GM12878 (cell line): ENCODE data around the gene GLYAT. TPM values are rescaled to one million over a fixed set of nuclear protein-coding genes. Genes with fewer than 3 reads are reported as not detected.

Source experiments
- ATAC-seq: fragments of 200-7000 bp; cut with Tn5 transposase; 3 replicates; pipeline ENCODE4 v1.9.1; 2020; ENCODE audit warnings: mild to moderate bottlenecking, moderate library complexity
- BruUV-seq: library from RNA; stranded (reverse); fragments of 400-500 nt; replicated peaks from 2 replicates; lab custom pipeline; 2021; lab: Mats Ljungman, UMichigan
- CTCF ChIA-PET: fragments of 300-600 bp; sonication (Branson Sonifier 250); formaldehyde crosslinking; extraction: SDS; loops from one replicate; lab custom pipeline; 2021; ENCODE audit warnings: inconsistent platforms; lab: Yijun Ruan, JAX
- POLR2A ChIA-PET: fragments of 350-600 bp; formaldehyde crosslinking; extraction: SDS; loops from one replicate; lab custom pipeline; 2021; ENCODE audit warnings: inconsistent platforms; lab: Charles Lee
- RAD21 ChIA-PET: fragments of 300-600 bp; sonication (Branson Sonifier 250); formaldehyde crosslinking; loops from one replicate; lab custom pipeline; 2023; ENCODE audit warnings: antibody characterized with exemption; ENCODE audit not compliant: unreplicated experiment; lab: Charles Lee
- SMC1A ChIA-PET: fragments of 300-600 bp; sonication (Branson Sonifier 250); formaldehyde crosslinking; loops from one replicate; lab custom pipeline; 2023; ENCODE audit not compliant: unreplicated experiment, uncharacterized antibody; lab: Charles Lee
- DNase-seq: peaks from one replicate; pipeline ENCODE4 v3.0.0-alpha.2; 2011; ENCODE audit warnings: low read depth, low spot score
- FAIRE-seq: peaks from 3 replicates; lab custom pipeline; 2011; peaks lifted over from hg19 to GRCh38; lab: Jason Lieb, UNC
- H2AFZ ChIP-seq: 2 replicates; pipeline ENCODE4 v1.6.0; 2011; ENCODE audit warnings: low read depth, low read length, control low read depth; ENCODE audit not compliant: control insufficient read depth
- H3K27ac ChIP-seq: 2 replicates; pipeline ENCODE4 v1.5.1; 2011; ENCODE audit warnings: control low read depth; ENCODE audit not compliant: control insufficient read depth, insufficient read depth
- H3K27me3 ChIP-seq, 2 experiments: replicated peaks in 1 of 2; 2 replicates each; pipeline versions ENCODE4 v1.6.0 to v1.6.1; 2011; ENCODE audit warnings: low read length in 1 of 2; ENCODE audit not compliant: control insufficient read depth in 2 of 2, insufficient read depth in 2 of 2
- H3K36me3 ChIP-seq, 2 experiments: 2 replicates each; pipeline ENCODE4 v1.5.1; 2011; ENCODE audit warnings: low read length in 1 of 2; ENCODE audit not compliant: control insufficient read depth in 2 of 2, insufficient read depth in 2 of 2
- H3K4me1 ChIP-seq: 2 replicates; pipeline ENCODE4 v1.6.1; 2011; ENCODE audit warnings: mild to moderate bottlenecking, low read length, moderate library complexity, mixed read lengths; ENCODE audit not compliant: control insufficient read depth, insufficient read depth
- H3K4me2 ChIP-seq: 2 replicates; pipeline ENCODE4 v1.6.0; 2011; ENCODE audit warnings: control low read depth; ENCODE audit not compliant: control insufficient read depth, insufficient read depth
- H3K4me3 ChIP-seq: fragments of 200-600 bp; sonication (generic); 2 replicates; pipeline ENCODE4 v1.5.1; 2016
- H3K79me2 ChIP-seq: 2 replicates; pipeline ENCODE4 v1.6.0; 2011; ENCODE audit warnings: low read length; ENCODE audit not compliant: control insufficient read depth, insufficient read depth
- H3K9ac ChIP-seq: 2 replicates; pipeline ENCODE4 v1.8.0; 2011; ENCODE audit warnings: low read length, control low read depth, mixed read lengths; ENCODE audit not compliant: control insufficient read depth, insufficient read depth
- H3K9me3 ChIP-seq: replicated peaks from 3 replicates; pipeline ENCODE4 v1.5.1; 2011; ENCODE audit warnings: mild to moderate bottlenecking, low read length; ENCODE audit not compliant: control insufficient read depth, insufficient read depth
- H4K20me1 ChIP-seq: 2 replicates; pipeline ENCODE4 v1.6.0; 2011; ENCODE audit not compliant: control insufficient read depth, insufficient read depth
- CREM ChIP-seq: IDR thresholded peaks from 2 replicates; pipeline ENCODE4 v1.6.1; 2014; ENCODE audit warnings: antibody characterized with exemption, low read depth
- EGR1 ChIP-seq, 2 experiments: IDR thresholded peaks; 1 replicate in 1 of 2; 2 replicates in 1 of 2; pipeline ENCODE4 v1.6.1; 2011 to 2012; ENCODE audit warnings: low read depth in 2 of 2, low read length in 2 of 2, borderline replicate concordance in 1 of 2, mild to moderate bottlenecking in 1 of 2, moderate library complexity in 1 of 2
- FOXK2 ChIP-seq: fragments of 450-650 bp; IDR thresholded peaks from 2 replicates; pipeline ENCODE4 v1.6.1; 2017; ENCODE audit warnings: mild to moderate bottlenecking, moderate library complexity
- IKZF2 ChIP-seq, 2 experiments: fragments of 450-650 bp; IDR thresholded peaks; 2 replicates each; pipeline ENCODE4 v1.6.1; 2017; ENCODE audit warnings: mild to moderate bottlenecking in 2 of 2, moderate library complexity in 2 of 2
- ZSCAN29 ChIP-seq: fragments of 450-650 bp; IDR thresholded peaks from 2 replicates; pipeline ENCODE4 v1.6.1; 2017; ENCODE audit warnings: mild to moderate bottlenecking, moderate library complexity
- WGBS: methylation state at CpG from one replicate; pipeline ENCODE4 v1.1.6; 2016; ENCODE audit warnings: low lambda C conversion rate; ENCODE audit not compliant: insufficient replicate concordance, insufficient coverage; ENCODE audit errors: missing lambda C conversion rate; 5-methylcytosine and 5-hydroxymethylcytosine counted together
- in situ Hi-C: fragments of 300-500 bp; cut with MboI; formaldehyde crosslinking; loops from 9 replicates; pipeline ENCODE4 v1.14.3; 2018; ENCODE audit warnings: mixed read lengths
- intact Hi-C: fragments of 100-400 bp; cut with micrococcal nuclease; formaldehyde crosslinking; loops from one replicate; pipeline ENCODE4 v1.14.2; 2022; ENCODE audit not compliant: unreplicated experiment
- polyA plus RNA-seq, 11 experiments: library from polyadenylated mRNA; depleted of rRNA in 4 of 11; unstranded in 6 of 11; stranded (reverse) in 5 of 11; fragments of >200 nt; fragmentation: Nextera tagmentation in 4 of 11; fragmentation: Illumina TruSeq in 1 of 11; extraction: Ambion mirVana in 4 of 11; extraction: Trizol in 1 of 11; gene quantifications; 1 replicate in 1 of 11; 2 replicates in 10 of 11; pipeline versions ENCODE4 v1.2.1 to v1.2.3, GENCODE V29; 2011 to 2016; ENCODE audit warnings: inconsistent platforms in 2 of 11, missing spikeins in 2 of 11, low read depth in 1 of 11
- total RNA-seq, 4 experiments: library from RNA; depleted of rRNA in 3 of 4; stranded (reverse); fragments of >200 nt in 3 of 4; fragmentation: Illumina TruSeq in 1 of 4; extraction: Trizol in 1 of 4; gene quantifications; 2 replicates each; pipeline versions ENCODE4 v1.2.1 to v1.2.3, GENCODE V29; 2013 to 2021
- TF ChIP-seq, protein P1 (sequence below): IDR thresholded peaks from 2 replicates; pipeline ENCODE4 v1.6.1; 2011; ENCODE audit warnings: mild to moderate bottlenecking, low read depth, low read length, moderate library complexity; ENCODE audit not compliant: insufficient replicate concordance
- TF ChIP-seq, protein P2 (sequence below): IDR thresholded peaks from 2 replicates; pipeline ENCODE4 v1.6.1; 2011; ENCODE audit warnings: borderline replicate concordance, low read depth, mild to moderate bottlenecking, moderate library complexity, low read length; ENCODE audit not compliant: insufficient read depth, poor library complexity, severe bottlenecking

GLYAT gene
- total and polyA plus RNA-seq, 10 of the 15 experiments (the other 5 are each of a cell fraction or from before 2014, with no cell fraction given): 0.18 TPM; not detected in 9

DNA sequence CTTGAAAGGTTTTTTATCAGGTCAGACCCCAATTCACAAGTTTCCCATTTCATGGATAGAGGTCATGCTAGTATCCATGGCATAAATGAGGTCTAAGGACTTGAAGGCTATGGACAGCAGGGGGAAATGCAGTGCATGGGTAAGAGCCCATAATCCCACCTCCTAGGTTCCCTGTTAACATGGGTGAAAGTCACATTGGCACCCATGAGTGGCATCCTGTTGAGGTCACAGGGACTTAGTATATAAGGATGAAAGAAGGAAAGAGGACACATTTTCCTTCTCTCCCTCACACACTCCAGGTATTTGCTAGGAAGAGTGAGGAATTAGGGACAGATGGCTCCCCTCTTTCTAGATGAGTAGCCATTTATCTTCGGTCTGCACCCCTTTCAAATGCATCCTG lies 9.4 kb upstream of the GLYAT start:
- Histone ChIP-seq H3K27me3 (no peaks in the 10 kb centered on the region), H3K9me3 (peaks cover 2% of the 10 kb centered on the region; the same call in 2 of the 3 replicates), H3K4me1 (no peaks in the 10 kb centered on the region), H3K4me3 (no peak overlapping the region), H2AFZ (no peak overlapping the region), H3K27ac (no peak overlapping the region), H3K4me2 (no peak overlapping the region), H3K79me2 (no peaks in the 10 kb centered on the region), H3K9ac (no peak overlapping the region), H4K20me1 (no peaks in the 10 kb centered on the region), H3K36me3 (no peaks in the 10 kb centered on the region)
- ChIA-PET SMC1A (no interaction called here), RAD21 (no interaction called here), POLR2A (no interaction called here), CTCF (no interaction called here)
- ATAC-seq (no peak), DNase-seq (no peak), FAIRE-seq (no peak)
- no peak for TF ChIP-seq CREM
- TF ChIP-seq, protein P1, sequence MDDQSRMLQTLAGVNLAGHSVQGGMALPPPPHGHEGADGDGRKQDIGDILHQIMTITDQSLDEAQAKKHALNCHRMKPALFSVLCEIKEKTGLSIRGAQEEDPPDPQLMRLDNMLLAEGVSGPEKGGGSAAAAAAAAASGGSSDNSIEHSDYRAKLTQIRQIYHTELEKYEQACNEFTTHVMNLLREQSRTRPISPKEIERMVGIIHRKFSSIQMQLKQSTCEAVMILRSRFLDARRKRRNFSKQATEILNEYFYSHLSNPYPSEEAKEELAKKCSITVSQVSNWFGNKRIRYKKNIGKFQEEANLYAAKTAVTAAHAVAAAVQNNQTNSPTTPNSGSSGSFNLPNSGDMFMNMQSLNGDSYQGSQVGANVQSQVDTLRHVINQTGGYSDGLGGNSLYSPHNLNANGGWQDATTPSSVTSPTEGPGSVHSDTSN: no peak
- TF ChIP-seq FOXK2: no peak
- TF ChIP-seq ZSCAN29: no peak
- no peak for TF ChIP-seq IKZF2 (IDR thresholded peaks at IDR 0.05)
- TF ChIP-seq, protein P2, sequence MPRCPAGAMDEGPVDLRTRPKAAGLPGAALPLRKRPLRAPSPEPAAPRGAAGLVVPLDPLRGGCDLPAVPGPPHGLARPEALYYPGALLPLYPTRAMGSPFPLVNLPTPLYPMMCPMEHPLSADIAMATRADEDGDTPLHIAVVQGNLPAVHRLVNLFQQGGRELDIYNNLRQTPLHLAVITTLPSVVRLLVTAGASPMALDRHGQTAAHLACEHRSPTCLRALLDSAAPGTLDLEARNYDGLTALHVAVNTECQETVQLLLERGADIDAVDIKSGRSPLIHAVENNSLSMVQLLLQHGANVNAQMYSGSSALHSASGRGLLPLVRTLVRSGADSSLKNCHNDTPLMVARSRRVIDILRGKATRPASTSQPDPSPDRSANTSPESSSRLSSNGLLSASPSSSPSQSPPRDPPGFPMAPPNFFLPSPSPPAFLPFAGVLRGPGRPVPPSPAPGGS: no peak
- no peak for TF ChIP-seq EGR1 (IDR thresholded peaks at IDR 0.05; ENCODE audit: borderline replicate concordance in 1 of 2, low read depth in 2 of 2, low read length in 2 of 2)
- in situ Hi-C loops (no loop called here), intact Hi-C loops (no loop called here)
- 40% methylated on average over 1 of the region's 1 CpG for WGBS
- BruUV-seq: no TSS peak
